Hepatocyte (in vitro differentiated cells): ENCODE data around the gene NHERF1. TPM values are rescaled to one million over a fixed set of nuclear protein-coding genes. Genes with fewer than 3 reads are reported as not detected.

ENCODE experiments used
- DNase-seq: peaks from one replicate; pipeline ENCODE4 v3.0.0-alpha.2; 2016; ENCODE audit warnings: low spot score
- H2AFZ ChIP-seq: fragments of 200-600 bp; sonication (generic); 2 replicates; pipeline ENCODE4 v1.6.0; 2016; ENCODE audit warnings: antibody characterized with exemption, mild to moderate bottlenecking
- H3K27ac ChIP-seq: fragments of 200-600 bp; sonication (generic); 2 replicates; pipeline ENCODE4 v1.5.1; 2016; ENCODE audit warnings: mild to moderate bottlenecking
- H3K27me3 ChIP-seq: fragments of 200-600 bp; sonication (generic); 2 replicates; pipeline ENCODE4 v1.6.1; 2016
- H3K36me3 ChIP-seq: fragments of 200-600 bp; sonication (generic); replicated peaks from 2 replicates; pipeline ENCODE4 v1.5.1; 2016; ENCODE audit warnings: low read depth; ENCODE audit not compliant: insufficient read depth
- H3K4me1 ChIP-seq: fragments of 200-600 bp; sonication (generic); 2 replicates; pipeline ENCODE4 v1.5.1; 2016; ENCODE audit warnings: mild to moderate bottlenecking, moderate library complexity; ENCODE audit not compliant: insufficient read depth
- H3K4me2 ChIP-seq: fragments of 200-600 bp; sonication (generic); 2 replicates; pipeline ENCODE4 v1.6.0; 2016
- H3K4me3 ChIP-seq: fragments of 200-600 bp; sonication (generic); 2 replicates; pipeline ENCODE4 v1.5.1; 2016; ENCODE audit warnings: mild to moderate bottlenecking
- H3K79me2 ChIP-seq: fragments of 200-600 bp; sonication (generic); 2 replicates; pipeline ENCODE4 v1.6.0; 2017; ENCODE audit warnings: mild to moderate bottlenecking
- H3K9me2 ChIP-seq: fragments of 200-600 bp; sonication (generic); replicated peaks from 2 replicates; pipeline ENCODE4 v1.6.0; 2017; ENCODE audit warnings: mild to moderate bottlenecking; ENCODE audit not compliant: insufficient read depth
- H3K9me3 ChIP-seq: fragments of 200-600 bp; sonication (generic); 2 replicates; pipeline ENCODE4 v1.5.1; 2016; ENCODE audit warnings: low read depth, mild to moderate bottlenecking
- H4K20me1 ChIP-seq: fragments of 200-600 bp; sonication (generic); 2 replicates; pipeline ENCODE4 v1.6.0; 2016; ENCODE audit warnings: mild to moderate bottlenecking; ENCODE audit not compliant: insufficient read depth, poor library complexity, severe bottlenecking
- EZH2 ChIP-seq: fragments of 200-600 bp; sonication (generic); IDR thresholded peaks from 2 replicates; pipeline ENCODE4 v1.6.1; 2016; ENCODE audit warnings: antibody characterized with exemption, mild to moderate bottlenecking, borderline replicate concordance
- EZH2phosphoT487 ChIP-seq: fragments of 200-600 bp; sonication (generic); IDR thresholded peaks from one replicate; pipeline ENCODE4 v1.6.1; 2018; ENCODE audit warnings: antibody characterized with exemption, mild to moderate bottlenecking, low read depth, moderate library complexity; ENCODE audit not compliant: unreplicated experiment, severe bottlenecking
- WGBS: methylation state at CpG from one replicate; pipeline ENCODE4 v1.1.6; 2016; ENCODE audit warnings: low lambda C conversion rate; ENCODE audit errors: missing lambda C conversion rate; 5-methylcytosine and 5-hydroxymethylcytosine counted together
- polyA plus RNA-seq: library from polyadenylated mRNA; unstranded; fragments of >200 nt; fragmentation: Nextera tagmentation; extraction: Ambion mirVana; gene quantifications from 2 replicates; pipeline ENCODE4 v1.2.1, GENCODE V29; 2016
- total RNA-seq: library from RNA; depleted of rRNA; stranded (reverse); fragments of >200 nt; gene quantifications from 2 replicates; pipeline ENCODE4 v1.2.3, GENCODE V29; 2014
- TF ChIP-seq, protein P1 (sequence below): fragments of 200-600 bp; sonication (generic); IDR thresholded peaks from 2 replicates; pipeline ENCODE4 v1.5.1; 2016; ENCODE audit warnings: antibody characterized with exemption, mild to moderate bottlenecking; ENCODE audit not compliant: poor library complexity

The NHERF1 gene
- total and polyA plus RNA-seq, 2 experiments from 2014 or later: 263 to 763 TPM

DNA sequence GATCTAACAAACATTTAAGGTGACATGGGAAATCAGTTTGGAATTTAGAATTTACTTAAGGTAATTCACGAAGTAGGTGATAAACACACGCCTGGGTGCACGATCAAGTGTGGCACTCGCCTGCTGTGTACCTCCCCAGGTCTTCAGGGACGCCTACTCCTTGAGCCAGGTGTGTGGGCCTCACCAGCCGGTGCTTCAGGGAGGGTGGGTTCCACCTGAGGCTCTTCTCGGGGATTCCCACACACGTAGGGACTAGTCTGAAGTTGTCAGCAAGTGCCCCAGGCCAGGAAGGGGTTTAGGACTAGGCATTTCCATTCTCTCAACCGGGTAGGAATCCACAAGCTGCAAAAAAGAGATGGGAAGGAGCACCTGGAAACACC lies 37.5 kb downstream of the NHERF1 start:
- DNase-seq: no peak
- Histone ChIP-seq H3K79me2 (peaks cover 5% of the 10 kb centered on the region), H3K4me1 (no peaks in the 10 kb centered on the region), H3K4me3 (no peak overlapping the region), H3K36me3 (no peaks in the 10 kb centered on the region), H2AFZ (no peak overlapping the region), H3K27ac (no peak overlapping the region), H3K4me2 (no peak overlapping the region), H3K9me3 (no peaks in the 10 kb centered on the region), H3K9me2 (no peaks in the 10 kb centered on the region), H3K27me3 (no peaks in the 10 kb centered on the region), H4K20me1 (no peaks in the 10 kb centered on the region)
- no peak for TF ChIP-seq EZH2phosphoT487
- TF ChIP-seq EZH2: no peak
- TF ChIP-seq, protein P1, sequence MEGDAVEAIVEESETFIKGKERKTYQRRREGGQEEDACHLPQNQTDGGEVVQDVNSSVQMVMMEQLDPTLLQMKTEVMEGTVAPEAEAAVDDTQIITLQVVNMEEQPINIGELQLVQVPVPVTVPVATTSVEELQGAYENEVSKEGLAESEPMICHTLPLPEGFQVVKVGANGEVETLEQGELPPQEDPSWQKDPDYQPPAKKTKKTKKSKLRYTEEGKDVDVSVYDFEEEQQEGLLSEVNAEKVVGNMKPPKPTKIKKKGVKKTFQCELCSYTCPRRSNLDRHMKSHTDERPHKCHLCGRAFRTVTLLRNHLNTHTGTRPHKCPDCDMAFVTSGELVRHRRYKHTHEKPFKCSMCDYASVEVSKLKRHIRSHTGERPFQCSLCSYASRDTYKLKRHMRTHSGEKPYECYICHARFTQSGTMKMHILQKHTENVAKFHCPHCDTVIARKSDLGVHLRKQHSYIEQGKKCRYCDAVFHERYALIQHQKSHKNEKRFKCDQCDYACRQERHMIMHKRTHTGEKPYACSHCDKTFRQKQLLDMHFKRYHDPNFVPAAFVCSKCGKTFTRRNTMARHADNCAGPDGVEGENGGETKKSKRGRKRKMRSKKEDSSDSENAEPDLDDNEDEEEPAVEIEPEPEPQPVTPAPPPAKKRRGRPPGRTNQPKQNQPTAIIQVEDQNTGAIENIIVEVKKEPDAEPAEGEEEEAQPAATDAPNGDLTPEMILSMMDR: no peak
- WGBS: 90% methylated on average over 9 of the region's 9 CpGs

DNA sequence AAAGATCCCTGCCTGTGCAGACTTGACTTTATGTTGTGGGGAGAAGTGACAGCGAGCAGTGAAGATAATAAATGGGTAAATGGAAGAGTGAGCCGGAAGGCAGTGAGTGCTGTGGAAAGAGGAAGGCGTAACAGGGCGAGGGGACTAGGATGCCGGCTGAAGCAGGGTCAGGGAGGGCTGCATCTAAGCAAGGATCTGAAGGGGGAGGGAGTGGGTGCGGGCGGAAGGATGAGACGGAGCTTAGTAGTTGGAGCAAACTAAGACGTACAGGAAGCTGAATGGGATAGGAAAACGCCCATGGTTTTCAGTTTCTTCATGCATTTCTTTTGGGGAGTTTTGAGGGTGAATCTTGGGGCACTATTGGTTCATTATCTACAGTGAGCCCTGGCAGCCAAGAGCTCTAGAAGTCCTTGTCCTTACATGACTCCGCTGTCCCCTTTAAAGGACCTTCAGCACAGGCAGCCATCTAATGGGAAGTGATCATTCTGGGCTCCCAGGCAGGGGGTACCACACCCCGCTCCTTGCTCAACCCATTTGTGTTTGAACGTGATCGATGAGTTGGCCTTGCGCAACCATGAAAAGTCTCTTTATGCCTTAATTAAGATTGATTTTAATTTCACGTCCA lies 38.1 kb downstream of the NHERF1 start:
- H3K4me1 ChIP-seq: no peaks in the 10 kb centered on the region
- H3K4me2 ChIP-seq: no peak overlapping the region
- TF ChIP-seq, protein P1: no peak
- TF ChIP-seq EZH2 (no peak), EZH2phosphoT487 (no peak)
- H3K9me2 ChIP-seq: no peaks in the 10 kb centered on the region
- no peak overlapping the region for H2AFZ ChIP-seq
- no peaks in the 10 kb centered on the region for H3K27me3 ChIP-seq
- no peak overlapping the region for H3K4me3 ChIP-seq
- no peaks in the 10 kb centered on the region for H3K36me3 ChIP-seq
- no peaks in the 10 kb centered on the region for H4K20me1 ChIP-seq
- H3K9me3 ChIP-seq: no peaks in the 10 kb centered on the region
- peaks cover 2% of the 10 kb centered on the region for H3K79me2 ChIP-seq
- no peak for DNase-seq
- 92% methylated on average over 16 of the region's 16 CpGs for WGBS
- H3K27ac ChIP-seq: no peak overlapping the region

- no peaks in the 10 kb centered on the region for H3K36me3 ChIP-seq
- no peaks in the 10 kb centered on the region for H3K27me3 ChIP-seq
- no peaks in the 10 kb centered on the region for H3K9me3 ChIP-seq
- no peaks in the 10 kb centered on the region for H3K4me1 ChIP-seq
- no peak overlapping the region for H3K27ac ChIP-seq
- TF ChIP-seq EZH2phosphoT487 (no peak), EZH2 (no peak)
- TF ChIP-seq, protein P1: no peak
- H3K9me2 ChIP-seq: no peaks in the 10 kb centered on the region
- H4K20me1 ChIP-seq: no peaks in the 10 kb centered on the region
- H3K79me2 ChIP-seq: no peaks in the 10 kb centered on the region
- H3K4me3 ChIP-seq: no peak overlapping the region
- DNase-seq: no peak
- 92% methylated on average over 21 of the region's 21 CpGs for WGBS
- H3K4me2 ChIP-seq: no peak overlapping the region
- H2AFZ ChIP-seq: no peak overlapping the region
Measured at GRCh38 chr17:74790161-74791058, 42.0 kb downstream of the NHERF1 start.
